Gastroesophageal sphincter (tissue), 4 donors: ENCODE results near the gene XG. TPM values are rescaled to one million over a fixed set of nuclear protein-coding genes. Genes with fewer than 3 reads are reported as not detected.

Experiments used
- ATAC-seq: fragments of 150-250 bp; one replicate; pipeline ENCODE4 v1.9.1; 2016; ENCODE audit warnings: mild to moderate bottlenecking, moderate library complexity
- H3K27ac ChIP-seq, 4 donors: fragments of 200-600 bp; sonication (generic) in 3 of 4; 1 replicate in 3 of 4; 2 replicates in 1 of 4; pipeline ENCODE4 v1.5.1; 2016 to 2019
- H3K27me3 ChIP-seq: fragments of 200-600 bp; sonication (generic); one replicate; pipeline ENCODE4 v1.5.1; 2019
- H3K36me3 ChIP-seq, 2 donors: fragments of 200-600 bp; sonication (generic); one replicate each; pipeline ENCODE4 v1.5.1; 2019; ENCODE audit warnings: control low read depth in 1 of 2
- H3K4me1 ChIP-seq, 3 donors: fragments of 200-600 bp; sonication (generic); 1 replicate in 2 of 3; 2 replicates in 1 of 3; pipeline ENCODE4 v1.5.1; 2016 to 2019; ENCODE audit warnings: control low read depth in 2 of 3
- H3K4me3 ChIP-seq, 2 donors: fragments of 200-600 bp; sonication (generic); one replicate each; pipeline ENCODE4 v1.5.1; 2019; ENCODE audit warnings: mild to moderate bottlenecking in 1 of 2, moderate library complexity in 1 of 2
- H3K9me3 ChIP-seq, 3 donors: fragments of 200-600 bp; sonication (generic); one replicate each; pipeline ENCODE4 v1.5.1; 2017 to 2019; ENCODE audit warnings: control low read depth in 2 of 3
- CTCF ChIP-seq, 4 experiments: fragments of 200-600 bp in 2 of 4; fragments of 450-650 bp in 2 of 4; sonication (generic) in 1 of 4; IDR thresholded peaks; one replicate each; pipeline ENCODE4 v1.5.1; 2017 to 2019; ENCODE audit warnings: antibody characterized with exemption in 4 of 4, mild to moderate bottlenecking in 2 of 4, moderate library complexity in 2 of 4
- EP300 ChIP-seq: sonication (generic); formaldehyde crosslinking; IDR thresholded peaks from one replicate; pipeline ENCODE4 v1.6.1; 2017; ENCODE audit warnings: antibody characterized with exemption, mild to moderate bottlenecking
- POLR2A ChIP-seq, 2 donors: fragments of 450-650 bp; IDR thresholded peaks; one replicate each; pipeline ENCODE4 v1.6.1; 2017; ENCODE audit warnings: antibody characterized with exemption in 2 of 2, mild to moderate bottlenecking in 2 of 2, moderate library complexity in 1 of 2
- POLR2AphosphoS5 ChIP-seq: sonication (generic); formaldehyde crosslinking; IDR thresholded peaks from one replicate; pipeline ENCODE4 v1.6.1; 2017; ENCODE audit warnings: antibody characterized with exemption
- WGBS, 2 donors: methylation state at CpG; one replicate each; pipeline ENCODE4 v1.1.5; 2018; ENCODE audit warnings: low coverage in 1 of 2; 5-methylcytosine and 5-hydroxymethylcytosine counted together
- total RNA-seq, 4 donors: library from RNA; depleted of rRNA; stranded (reverse); fragments of >200 nt; gene quantifications; one replicate each; pipeline ENCODE4 v1.1.0, GENCODE V29; 2016

Gene XG
- total RNA-seq, 4 donors from 2014 or later = 0.19 to 0.67 (median 0.47) TPM; not detected in 1

GRCh38 chrX:2712428-2712827, 39.4 kb upstream of the XG start:
- Histone ChIP-seq H3K36me3 (peaks cover 0 to 58% of the 10 kb centered on the region in 2 donors), H3K4me1 (peaks cover 7 to 51% (median 23%) of the 10 kb centered on the region in 3 donors), H3K27ac (no peak overlapping the region), H3K4me3 (no peak overlapping the region), H3K9me3 (no peaks in the 10 kb centered on the region), H3K27me3 (no peaks in the 10 kb centered on the region)
- TF ChIP-seq POLR2AphosphoS5 (no peak), EP300 (no peak), CTCF (IDR thresholded peaks at IDR 0.05) (no peak), POLR2A (IDR thresholded peaks at IDR 0.05) (no peak)
- WGBS, 2 donors = 68 to 91% methylated on average over 9 of the region's 9 CpGs
- no peak for ATAC-seq

- H3K36me3 ChIP-seq = peaks cover 0 to 66% of the 10 kb centered on the region in 2 donors
- no peak for TF ChIP-seq EP300
- peaks cover 2 to 43% (median 17%) of the 10 kb centered on the region in 3 donors for H3K4me1 ChIP-seq
- no peaks in the 10 kb centered on the region for H3K27me3 ChIP-seq
- H3K27ac ChIP-seq = no peak overlapping the region
- ATAC-seq = no peak
- no peak overlapping the region for H3K4me3 ChIP-seq
- no peaks in the 10 kb centered on the region for H3K9me3 ChIP-seq
- 86 to 88% methylated on average over 3 to 7 of the region's 13 CpGs for WGBS, 2 donors
Observed at GRCh38 chrX:2712890-2713840, 38.7 kb upstream of the XG start.

- H3K27me3 ChIP-seq = no peaks in the 10 kb centered on the region
- TF ChIP-seq EP300 = no peak
- no peak for TF ChIP-seq POLR2AphosphoS5
- no peak for TF ChIP-seq POLR2A (IDR thresholded peaks at IDR 0.05)
- TF ChIP-seq CTCF (IDR thresholded peaks at IDR 0.05) = no peak
- ATAC-seq = no peak
- no peak overlapping the region for H3K27ac ChIP-seq
- peaks cover 2 to 29% (median 5%) of the 10 kb centered on the region in 3 donors for H3K4me1 ChIP-seq
- H3K36me3 ChIP-seq = peaks cover 0 to 77% of the 10 kb centered on the region in 2 donors
- H3K4me3 ChIP-seq = no peak overlapping the region
- WGBS, 2 donors = 82 to 90% methylated on average over 5 to 6 of the region's 6 CpGs
- no peaks in the 10 kb centered on the region for H3K9me3 ChIP-seq
Observed at GRCh38 chrX:2714551-2714950, 37.3 kb upstream of the XG start.

GRCh38 chrX:2715066-2715600, 36.7 kb upstream of the XG start:
- H3K4me1 ChIP-seq = peaks cover 0 to 24% (median 2%) of the 10 kb centered on the region in 3 donors
- H3K4me3 ChIP-seq = no peak overlapping the region
- no peaks in the 10 kb centered on the region for H3K27me3 ChIP-seq
- ATAC-seq = no peak
- no peak for TF ChIP-seq EP300
- TF ChIP-seq POLR2AphosphoS5 = no peak
- TF ChIP-seq CTCF (IDR thresholded peaks at IDR 0.05) = no peak
- TF ChIP-seq POLR2A (IDR thresholded peaks at IDR 0.05) = no peak
- H3K27ac ChIP-seq = no peak overlapping the region
- no peaks in the 10 kb centered on the region for H3K9me3 ChIP-seq
- H3K36me3 ChIP-seq = peaks cover 0 to 83% of the 10 kb centered on the region in 2 donors
- WGBS, 2 donors = 79 to 85% methylated on average over 9 of the region's 11 CpGs

GRCh38 chrX:2717312-2717711, 34.5 kb upstream of the XG start:
- H3K27me3 ChIP-seq = no peaks in the 10 kb centered on the region
- no peak for ATAC-seq
- WGBS, 2 donors = 76 to 83% methylated on average over 5 of the region's 5 CpGs
- H3K4me1 ChIP-seq = peaks cover 0 to 8% (median 0%) of the 10 kb centered on the region in 3 donors
- no peaks in the 10 kb centered on the region for H3K9me3 ChIP-seq
- no peak overlapping the region for H3K4me3 ChIP-seq
- TF ChIP-seq EP300 (no peak), POLR2A (IDR thresholded peaks at IDR 0.05) (no peak), POLR2AphosphoS5 (no peak), CTCF (IDR thresholded peaks at IDR 0.05) (no peak)
- H3K27ac ChIP-seq = no peak overlapping the region
- peaks cover 0 to 94% of the 10 kb centered on the region in 2 donors for H3K36me3 ChIP-seq
